Osteoblast (primary cell): Measurements from ENCODE around the gene CEP112. TPM values are rescaled to one million over a fixed set of nuclear protein-coding genes. Genes with fewer than 3 reads are reported as not detected.

Experiments
- DNase-seq: peaks from one replicate; pipeline ENCODE4 v3.0.0; 2011; ENCODE audit warnings: low spot score, mixed read lengths; ENCODE audit not compliant: insufficient read length; ENCODE audit errors: missing footprints
- H2AFZ ChIP-seq: 2 replicates; pipeline ENCODE4 v1.6.0; 2011; ENCODE audit warnings: mild to moderate bottlenecking, low read length
- H3K27ac ChIP-seq: 2 replicates; pipeline ENCODE4 v1.5.1; 2011; ENCODE audit warnings: mild to moderate bottlenecking, low read depth, low read length, moderate library complexity
- H3K27me3 ChIP-seq: 2 replicates; pipeline ENCODE4 v1.6.0; 2012; ENCODE audit warnings: mild to moderate bottlenecking, control low read depth, inconsistent platforms, low read length, moderate library complexity; ENCODE audit not compliant: insufficient read depth
- H3K36me3 ChIP-seq: 2 replicates; pipeline ENCODE4 v1.5.1; 2011; ENCODE audit warnings: mild to moderate bottlenecking, low read length, control low read depth, moderate library complexity; ENCODE audit not compliant: insufficient read depth
- H3K4me1 ChIP-seq: 2 replicates; pipeline ENCODE4 v1.5.1; 2011; ENCODE audit warnings: mild to moderate bottlenecking, low read length, control low read depth, moderate library complexity; ENCODE audit not compliant: insufficient read depth
- H3K4me2 ChIP-seq: 2 replicates; pipeline ENCODE4 v1.6.0; 2011; ENCODE audit warnings: mild to moderate bottlenecking, low read length; ENCODE audit not compliant: insufficient read depth
- H3K4me3 ChIP-seq: fragments of 200-600 bp; sonication (generic); 3 replicates; pipeline ENCODE4 v1.5.1; 2012; ENCODE audit warnings: mild to moderate bottlenecking, low read length, inconsistent platforms; ENCODE audit not compliant: insufficient read depth
- H3K79me2 ChIP-seq: 2 replicates; pipeline ENCODE4 v1.6.0; 2012; ENCODE audit warnings: mild to moderate bottlenecking, low read length, control low read depth, inconsistent platforms; ENCODE audit not compliant: insufficient read depth
- H3K9me3 ChIP-seq: 2 replicates; pipeline ENCODE4 v1.5.1; 2011; ENCODE audit warnings: low read depth, low read length, control low read depth
- H4K20me1 ChIP-seq: 2 replicates; pipeline ENCODE4 v1.6.0; 2012; ENCODE audit warnings: mild to moderate bottlenecking, low read length, control low read depth; ENCODE audit not compliant: insufficient read depth
- CTCF ChIP-seq: IDR thresholded peaks from 2 replicates; pipeline ENCODE4 v1.5.1; 2011; ENCODE audit warnings: mild to moderate bottlenecking, low read depth, low read length, moderate library complexity; ENCODE audit errors: extremely low read depth
- total RNA-seq: library from RNA; depleted of rRNA; stranded (reverse); fragments of >200 nt; gene quantifications from 2 replicates; pipeline ENCODE4 v1.2.3, GENCODE V29; 2012

The CEP112 gene
- total RNA-seq, 1 donor, result 8.3 TPM

- Histone ChIP-seq H3K4me3 (no peak overlapping the region), H4K20me1 (no peaks in the 10 kb centered on the region), H3K79me2 (no peaks in the 10 kb centered on the region), H3K4me1 (no peaks in the 10 kb centered on the region), H2AFZ (no peak overlapping the region), H3K36me3 (no peaks in the 10 kb centered on the region), H3K27ac (no peak overlapping the region), H3K9me3 (no peaks in the 10 kb centered on the region), H3K4me2 (no peak overlapping the region), H3K27me3 (peaks cover 2% of the 10 kb centered on the region)
- TF ChIP-seq CTCF, result no peak
- DNase-seq, result no peak
These were observed 582.2 kb downstream of the CEP112 start for GRCh38 chr17:65609749-65610148.

- H3K36me3 ChIP-seq, result no peaks in the 10 kb centered on the region
- H3K27ac ChIP-seq, result no peak overlapping the region
- no peaks in the 10 kb centered on the region for H3K9me3 ChIP-seq
- TF ChIP-seq CTCF, result no peak
- no peaks in the 10 kb centered on the region for H3K79me2 ChIP-seq
- H3K4me3 ChIP-seq, result no peak overlapping the region
- H2AFZ ChIP-seq, result no peak overlapping the region
- H4K20me1 ChIP-seq, result no peaks in the 10 kb centered on the region
- H3K4me2 ChIP-seq, result no peak overlapping the region
- H3K4me1 ChIP-seq, result no peaks in the 10 kb centered on the region
- H3K27me3 ChIP-seq, result peaks cover 2% of the 10 kb centered on the region
- DNase-seq, result no peak
These were observed 582.6 kb downstream of the CEP112 start for GRCh38 chr17:65609286-65609685.

GRCh38 chr17:65604070-65604469 is 587.9 kb downstream of the CEP112 start:
- H4K20me1 ChIP-seq, result no peaks in the 10 kb centered on the region
- no peaks in the 10 kb centered on the region for H3K9me3 ChIP-seq
- no peaks in the 10 kb centered on the region for H3K36me3 ChIP-seq
- peaks cover 6% of the 10 kb centered on the region for H3K27me3 ChIP-seq
- no peak overlapping the region for H3K27ac ChIP-seq
- H2AFZ ChIP-seq, result no peak overlapping the region
- no peak overlapping the region for H3K4me3 ChIP-seq
- no peak for DNase-seq
- TF ChIP-seq CTCF, result no peak
- H3K4me2 ChIP-seq, result no peak overlapping the region
- no peaks in the 10 kb centered on the region for H3K79me2 ChIP-seq
- H3K4me1 ChIP-seq, result no peaks in the 10 kb centered on the region

GRCh38 chr17:65601881-65602280 is 590.1 kb downstream of the CEP112 start:
- peaks cover 6% of the 10 kb centered on the region for H3K27me3 ChIP-seq
- no peaks in the 10 kb centered on the region for H4K20me1 ChIP-seq
- no peak overlapping the region for H3K27ac ChIP-seq
- no peak overlapping the region for H3K4me3 ChIP-seq
- no peaks in the 10 kb centered on the region for H3K79me2 ChIP-seq
- no peak overlapping the region for H2AFZ ChIP-seq
- H3K36me3 ChIP-seq, result no peaks in the 10 kb centered on the region
- DNase-seq, result no peak
- H3K4me1 ChIP-seq, result no peaks in the 10 kb centered on the region
- no peaks in the 10 kb centered on the region for H3K9me3 ChIP-seq
- no peak overlapping the region for H3K4me2 ChIP-seq
- no peak for TF ChIP-seq CTCF
